Measurements from ENCODE around the gene CST9L.
"Not testable (repeated sequence)": the region's sequence is repeated elsewhere in the genome, so short reads cannot be mapped to it uniquely, and the experiment has no call there.

The CST9L gene

GRCh38 chr20:23598481-23598880 is 30.2 kb upstream of the CST9L start:
- Mint-ChIP-seq H3K4me1 (ENCODE audit: low read depth) (no peaks in the 10 kb centered on the region), H3K9me3 (no peaks in the 10 kb centered on the region), H3K4me3 (no peak overlapping the region)

GRCh38 chr20:23596579-23597250 is 28.4 kb upstream of the CST9L start:
- no peaks in the 10 kb centered on the region for H3K4me1 Mint-ChIP-seq (ENCODE audit: low read depth)
- H3K9me3 Mint-ChIP-seq, result no peaks in the 10 kb centered on the region
- H3K4me3 Mint-ChIP-seq, result no peak overlapping the region
- H3K36me3 Mint-ChIP-seq (ENCODE audit: low read depth), result no peaks in the 10 kb centered on the region
- no peaks in the 10 kb centered on the region for H3K27me3 Mint-ChIP-seq
- H3K27ac Mint-ChIP-seq, result no peak overlapping the region

More at GRCh38 chr20:23598481-23598880, 30.2 kb upstream of the CST9L start:
- Mint-ChIP-seq H3K27ac (no peak overlapping the region), H3K36me3 (ENCODE audit: low read depth) (no peaks in the 10 kb centered on the region), H3K27me3 (no peaks in the 10 kb centered on the region)

GRCh38 chr20:23595941-23596340 is 27.7 kb upstream of the CST9L start:
- H3K27ac Mint-ChIP-seq, result no peak overlapping the region
- no peaks in the 10 kb centered on the region for H3K27me3 Mint-ChIP-seq

GRCh38 chr20:23588434-23589403 is 20.4 kb upstream of the CST9L start:
- H3K4me1 Mint-ChIP-seq (ENCODE audit: low read depth), result no peaks in the 10 kb centered on the region
- no peak overlapping the region for H3K4me3 Mint-ChIP-seq
- H3K36me3 Mint-ChIP-seq (ENCODE audit: low read depth), result no peaks in the 10 kb centered on the region
- H3K27me3 Mint-ChIP-seq, result peaks cover 12% of the 10 kb centered on the region
- H3K27ac Mint-ChIP-seq, result no peak overlapping the region
- no peaks in the 10 kb centered on the region for H3K9me3 Mint-ChIP-seq

More at GRCh38 chr20:23595941-23596340, 27.7 kb upstream of the CST9L start:
- no peaks in the 10 kb centered on the region for H3K36me3 Mint-ChIP-seq (ENCODE audit: low read depth)
- H3K4me3 Mint-ChIP-seq, result no peak overlapping the region
- H3K9me3 Mint-ChIP-seq, result no peaks in the 10 kb centered on the region
- no peaks in the 10 kb centered on the region for H3K4me1 Mint-ChIP-seq (ENCODE audit: low read depth)

GRCh38 chr20:23587631-23588030 is 19.3 kb upstream of the CST9L start:
- Mint-ChIP-seq H3K27me3 (peaks cover 15% of the 10 kb centered on the region), H3K4me3 (no peak overlapping the region), H3K4me1 (ENCODE audit: low read depth) (no peaks in the 10 kb centered on the region), H3K36me3 (ENCODE audit: low read depth) (no peaks in the 10 kb centered on the region), H3K9me3 (no peaks in the 10 kb centered on the region), H3K27ac (no peak overlapping the region)

GRCh38 chr20:23586735-23587525 is 18.6 kb upstream of the CST9L start:
- Mint-ChIP-seq H3K4me1 (ENCODE audit: low read depth) (no peaks in the 10 kb centered on the region), H3K36me3 (ENCODE audit: low read depth) (no peaks in the 10 kb centered on the region), H3K9me3 (no peaks in the 10 kb centered on the region), H3K4me3 (no peak overlapping the region), H3K27me3 (peaks cover 15% of the 10 kb centered on the region), H3K27ac (no peak overlapping the region)

GRCh38 chr20:23585808-23586734 is 17.8 kb upstream of the CST9L start:
- Mint-ChIP-seq H3K36me3 (ENCODE audit: low read depth) (no peaks in the 10 kb centered on the region), H3K9me3 (no peaks in the 10 kb centered on the region), H3K4me3 (no peak overlapping the region), H3K4me1 (ENCODE audit: low read depth) (no peaks in the 10 kb centered on the region), H3K27me3 (peaks cover 21% of the 10 kb centered on the region), H3K27ac (no peak overlapping the region)

GRCh38 chr20:23585449-23585807 is 17.1 kb upstream of the CST9L start:
- Mint-ChIP-seq H3K27ac (no peak overlapping the region), H3K27me3 (peaks cover 24% of the 10 kb centered on the region), H3K9me3 (no peaks in the 10 kb centered on the region), H3K4me1 (ENCODE audit: low read depth) (no peaks in the 10 kb centered on the region), H3K36me3 (ENCODE audit: low read depth) (no peaks in the 10 kb centered on the region), H3K4me3 (no peak overlapping the region)

GRCh38 chr20:23584434-23585199 is 16.3 kb upstream of the CST9L start:
- no peaks in the 10 kb centered on the region for H3K36me3 Mint-ChIP-seq (ENCODE audit: low read depth)
- no peaks in the 10 kb centered on the region for H3K4me1 Mint-ChIP-seq (ENCODE audit: low read depth)
- no peak overlapping the region for H3K4me3 Mint-ChIP-seq
- no peak overlapping the region for H3K27ac Mint-ChIP-seq
- peaks cover 25% of the 10 kb centered on the region for H3K27me3 Mint-ChIP-seq
- no peaks in the 10 kb centered on the region for H3K9me3 Mint-ChIP-seq

GRCh38 chr20:23583526-23583925 is 15.2 kb upstream of the CST9L start:
- no peaks in the 10 kb centered on the region for H3K4me1 Mint-ChIP-seq (ENCODE audit: low read depth)
- H3K27me3 Mint-ChIP-seq, result peaks cover 22% of the 10 kb centered on the region
- no peaks in the 10 kb centered on the region for H3K36me3 Mint-ChIP-seq (ENCODE audit: low read depth)
- H3K9me3 Mint-ChIP-seq, result no peaks in the 10 kb centered on the region
- no peak overlapping the region for H3K27ac Mint-ChIP-seq
- no peak overlapping the region for H3K4me3 Mint-ChIP-seq

GRCh38 chr20:23582293-23582692 is 14.0 kb upstream of the CST9L start:
- Mint-ChIP-seq H3K9me3 (no peaks in the 10 kb centered on the region), H3K27ac (no peak overlapping the region), H3K27me3 (peaks cover 21% of the 10 kb centered on the region), H3K4me3 (no peak overlapping the region), H3K4me1 (ENCODE audit: low read depth) (no peaks in the 10 kb centered on the region), H3K36me3 (ENCODE audit: low read depth) (no peaks in the 10 kb centered on the region)

- H3K36me3 Mint-ChIP-seq (ENCODE audit: low read depth); H3K27ac Mint-ChIP-seq; H3K4me3 Mint-ChIP-seq; H3K9me3 Mint-ChIP-seq; H3K4me1 Mint-ChIP-seq (ENCODE audit: low read depth): not testable (repeated sequence)
- H3K27me3 Mint-ChIP-seq, result peaks cover 21% of the 10 kb centered on the region
These were observed 13.5 kb upstream of the CST9L start for GRCh38 chr20:23581833-23582232.

GRCh38 chr20:23574977-23575376 is 6.7 kb upstream of the CST9L start:
- Mint-ChIP-seq H3K4me3 (no peak overlapping the region), H3K4me1 (ENCODE audit: low read depth) (no peaks in the 10 kb centered on the region), H3K36me3 (ENCODE audit: low read depth) (no peaks in the 10 kb centered on the region), H3K27me3 (no peaks in the 10 kb centered on the region), H3K27ac (no peak overlapping the region), H3K9me3 (no peaks in the 10 kb centered on the region)

All from stimulated activated naive CD8-positive, alpha-beta T cell treated with anti-CD3 and anti-CD28 coated beads, Interleukin-15, Interleukin-2, amounts not matched to agents 100 ng/mL and 50 ng/mL, for 24 hours (primary cell).